Lower lobe of right lung (tissue), 2 donors: ENCODE results near the gene SEC22A. TPM values are rescaled to one million over a fixed set of nuclear protein-coding genes. Genes with fewer than 3 reads are reported as not detected.
A peak's percentile ranks its signal among the peaks of the same experiment; 100 is the strongest.

Experiments used
- ATAC-seq, 2 donors: fragments of 200-7000 bp; cut with Tn5 transposase; one replicate each; pipeline ENCODE4 v1.9.1; 2020 to 2022; ENCODE audit warnings: mild to moderate bottlenecking in 2 of 2, moderate library complexity in 2 of 2
- DNase-seq: peaks from one replicate; pipeline ENCODE4 v3.0.0-alpha.2; 2020
- H3K27ac ChIP-seq: fragments of 200-600 bp; one replicate; pipeline ENCODE4 v1.8.0; 2022
- H3K27me3 ChIP-seq: fragments of 200-600 bp; one replicate; pipeline ENCODE4 v1.8.0; 2022; ENCODE audit warnings: low read depth
- H3K36me3 ChIP-seq: fragments of 200-600 bp; one replicate; pipeline ENCODE4 v1.8.0; 2022; ENCODE audit warnings: mild to moderate bottlenecking
- H3K4me1 ChIP-seq: fragments of 200-600 bp; one replicate; pipeline ENCODE4 v1.8.0; 2022
- H3K4me3 ChIP-seq: fragments of 200-600 bp; one replicate; pipeline ENCODE4 v1.8.0; 2022; ENCODE audit warnings: mild to moderate bottlenecking
- H3K9me3 ChIP-seq: fragments of 200-600 bp; one replicate; pipeline ENCODE4 v1.8.0; 2022
- CTCF ChIP-seq: fragments of 200-600 bp; IDR thresholded peaks from one replicate; pipeline ENCODE4 v1.8.0; 2022; ENCODE audit warnings: antibody characterized with exemption, mild to moderate bottlenecking
- intact Hi-C: fragments of 100-400 bp; cut with DNase I; formaldehyde crosslinking; loops from one replicate; pipeline ENCODE4 v1.11.0; 2022
- total RNA-seq: library from RNA; stranded (reverse); fragmentation: NEBNext Ultra II Directional; extraction: Animal tissue kit (Norgen Biotek cat#: 25700); gene quantifications from one replicate; pipeline ENCODE4 v1.2.1, GENCODE V29; 2021
- donor health status: DM: no; HTN: yes; CAD: no; lungs with severe emphysema.

SEC22A gene
- total RNA-seq, 1 donor from 2014 or later = 15.5 TPM

GRCh38 chr3:123186695-123187094 lies 15.0 kb upstream of the SEC22A start:
- H3K4me1 ChIP-seq = no peaks in the 10 kb centered on the region
- no peaks in the 10 kb centered on the region for H3K27me3 ChIP-seq
- H3K9me3 ChIP-seq = no peaks in the 10 kb centered on the region
- intact Hi-C loops = no loop called here
- no peak for ATAC-seq
- DNase-seq = no peak
- no peak for TF ChIP-seq CTCF
- no peaks in the 10 kb centered on the region for H3K36me3 ChIP-seq
- no peak overlapping the region for H3K4me3 ChIP-seq
- H3K27ac ChIP-seq = no peak overlapping the region

- TF ChIP-seq CTCF = no peak
- ATAC-seq (no peak), DNase-seq (no peak)
- H3K27ac ChIP-seq = no peak overlapping the region
- no peaks in the 10 kb centered on the region for H3K4me1 ChIP-seq
- H3K36me3 ChIP-seq = no peaks in the 10 kb centered on the region
- H3K4me3 ChIP-seq = no peak overlapping the region
- no peaks in the 10 kb centered on the region for H3K27me3 ChIP-seq
- intact Hi-C loops = no loop called here
- no peaks in the 10 kb centered on the region for H3K9me3 ChIP-seq
These were observed 13.7 kb upstream of the SEC22A start for GRCh38 chr3:123188058-123188457.

- intact Hi-C loops = no loop called here
These were observed 8.2 kb upstream of the SEC22A start for GRCh38 chr3:123193448-123194101.

GRCh38 chr3:123194552-123194951 lies 7.2 kb upstream of the SEC22A start:
- intact Hi-C loops = no loop called here
- Histone ChIP-seq H3K36me3 (no peaks in the 10 kb centered on the region), H3K9me3 (no peaks in the 10 kb centered on the region), H3K4me1 (no peaks in the 10 kb centered on the region), H3K4me3 (no peak overlapping the region), H3K27me3 (no peaks in the 10 kb centered on the region), H3K27ac (no peak overlapping the region)
- ATAC-seq (peak; percentile 48 to 84), DNase-seq (no peak)
- peak; percentile 39 for TF ChIP-seq CTCF

More at GRCh38 chr3:123193448-123194101, 8.2 kb upstream of the SEC22A start:
- H3K4me1 ChIP-seq = no peaks in the 10 kb centered on the region
- H3K4me3 ChIP-seq = no peak overlapping the region
- no peak for TF ChIP-seq CTCF
- DNase-seq = no peak
- no peak for ATAC-seq
- H3K36me3 ChIP-seq = no peaks in the 10 kb centered on the region
- no peaks in the 10 kb centered on the region for H3K9me3 ChIP-seq
- no peaks in the 10 kb centered on the region for H3K27me3 ChIP-seq
- H3K27ac ChIP-seq = no peak overlapping the region

GRCh38 chr3:123198372-123198771 lies 3.4 kb upstream of the SEC22A start:
- ATAC-seq = no peak
- no peak overlapping the region for H3K27ac ChIP-seq
- H3K27me3 ChIP-seq = no peaks in the 10 kb centered on the region
- TF ChIP-seq CTCF = no peak
- intact Hi-C loops = no loop called here
- peaks cover 15% of the 10 kb centered on the region for H3K4me1 ChIP-seq
- no peaks in the 10 kb centered on the region for H3K36me3 ChIP-seq
- H3K4me3 ChIP-seq = no peak overlapping the region
- H3K9me3 ChIP-seq = no peaks in the 10 kb centered on the region
- no peak for DNase-seq
